GM19025 (cell line): ENCODE measurements around the gene XIRP2.

Experiments
- ATAC-seq: cut with Tn5 transposase; IDR thresholded peaks from one replicate; pipeline ENCODE4 v1.9.1; 2021; ENCODE audit warnings: mild to moderate bottlenecking, low read depth, moderate library complexity; ENCODE audit not compliant: unreplicated experiment

The XIRP2 gene

GRCh38 chr2:166888180-166888579 lies at the start of gene XIRP2:
XIRP2 (plus strand) TSS chr2:166888480; CDS start chr2:166903483, 15,003 bp downstream.
- ATAC-seq: no peak

- ATAC-seq: no peak
Measured at GRCh38 chr2:166841152-166841551, 47.1 kb upstream of the XIRP2 start.

- no peak for ATAC-seq
Measured at GRCh38 chr2:166841679-166842078, 46.6 kb upstream of the XIRP2 start.

- no peak for ATAC-seq
Measured at GRCh38 chr2:166844111-166844510, 44.2 kb upstream of the XIRP2 start.

- ATAC-seq: no peak
Measured at GRCh38 chr2:166862468-166863132, 25.7 kb upstream of the XIRP2 start.

- no peak for ATAC-seq
Measured at GRCh38 chr2:166867874-166868514, 20.3 kb upstream of the XIRP2 start.

- no peak for ATAC-seq
Measured at GRCh38 chr2:166870346-166870745, 17.9 kb upstream of the XIRP2 start.

- no peak for ATAC-seq
Measured at GRCh38 chr2:166881177-166881576, 7.1 kb upstream of the XIRP2 start.

GRCh38 chr2:166882851-166883250 lies 5.4 kb upstream of the XIRP2 start:
- no peak for ATAC-seq

- ATAC-seq: no peak
Measured at GRCh38 chr2:166891727-166892126, 3.4 kb downstream of the XIRP2 start.

GRCh38 chr2:166892397-166892796 lies 4.1 kb downstream of the XIRP2 start:
- no peak for ATAC-seq

GRCh38 chr2:166895243-166895642 lies 7.0 kb downstream of the XIRP2 start:
- ATAC-seq: no peak

GRCh38 chr2:166897666-166898065 lies 9.4 kb downstream of the XIRP2 start:
- ATAC-seq: no peak

- ATAC-seq: no peak
Measured at GRCh38 chr2:166899676-166900075, 11.4 kb downstream of the XIRP2 start.

GRCh38 chr2:166900700-166901099 lies 12.4 kb downstream of the XIRP2 start:
- ATAC-seq: no peak

- no peak for ATAC-seq
Measured at GRCh38 chr2:166901336-166901735, 13.1 kb downstream of the XIRP2 start.

- no peak for ATAC-seq
Measured at GRCh38 chr2:166916987-166917386, 28.7 kb downstream of the XIRP2 start.

GRCh38 chr2:166917415-166917814 lies 29.1 kb downstream of the XIRP2 start:
- ATAC-seq: no peak

GRCh38 chr2:166921261-166921896 lies 33.1 kb downstream of the XIRP2 start:
- no peak for ATAC-seq

GRCh38 chr2:166924967-166925366 lies 36.7 kb downstream of the XIRP2 start:
- no peak for ATAC-seq

GRCh38 chr2:166926657-166927056 lies 38.4 kb downstream of the XIRP2 start:
- no peak for ATAC-seq

GRCh38 chr2:166932032-166932431 lies 43.8 kb downstream of the XIRP2 start:
- no peak for ATAC-seq
